Measurements from ENCODE around the gene TAS2R8. TPM values are rescaled to one million over a fixed set of nuclear protein-coding genes. Genes with fewer than 3 reads are reported as not detected.

The TAS2R8 gene
- total RNA-seq, 4 donors from 2014 or later = not detected

DNA sequence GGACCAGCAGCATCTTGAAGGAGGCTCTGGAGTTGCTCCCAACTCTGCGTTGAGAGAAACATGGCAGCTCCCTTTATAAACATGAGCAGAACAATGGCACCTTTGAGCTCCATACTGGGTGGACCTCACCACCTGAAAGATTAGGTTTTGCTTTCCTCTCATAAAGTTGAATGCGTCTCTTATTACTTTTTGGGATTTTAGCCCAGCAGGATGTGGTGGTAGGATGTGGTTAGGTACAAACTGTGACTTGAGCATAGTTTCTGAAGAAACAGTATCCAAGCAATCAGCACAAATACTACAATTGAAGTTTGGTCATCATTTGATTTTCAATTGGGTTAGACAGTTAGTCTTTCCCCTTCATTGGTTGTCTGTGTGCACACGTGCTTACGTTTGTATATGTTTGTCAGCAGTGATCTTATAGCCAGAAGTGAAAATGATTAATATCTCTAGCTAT is 42.4 kb upstream of the TAS2R8 start, which contains the start of gene PRR4:
Gene PRR4, minus strand, starts transcription at position 51 of the 454 bp plus-strand sequence. Its CDS starts 38 bp downstream, at position 13.
- no peaks in the 10 kb centered on the region for H3K27me3 ChIP-seq
- 92 to 93% methylated on average over 4 of the region's 4 CpGs for WGBS, 2 donors
- no peak within 1 kb of the TSS for H3K27ac ChIP-seq
- peaks cover 0 to 5% (median 0%) of the 10 kb centered on the region in 4 donors for H3K4me1 ChIP-seq
- DNase-seq (ENCODE audit: low spot score in 2 of 2) = no peak
- H3K9me3 ChIP-seq = no peaks in the 10 kb centered on the region
- TF ChIP-seq EP300 (IDR thresholded peaks at IDR 0.05) = no peak
- TF ChIP-seq POLR2A (IDR thresholded peaks at IDR 0.05) = no peak
- TF ChIP-seq, protein P1, sequence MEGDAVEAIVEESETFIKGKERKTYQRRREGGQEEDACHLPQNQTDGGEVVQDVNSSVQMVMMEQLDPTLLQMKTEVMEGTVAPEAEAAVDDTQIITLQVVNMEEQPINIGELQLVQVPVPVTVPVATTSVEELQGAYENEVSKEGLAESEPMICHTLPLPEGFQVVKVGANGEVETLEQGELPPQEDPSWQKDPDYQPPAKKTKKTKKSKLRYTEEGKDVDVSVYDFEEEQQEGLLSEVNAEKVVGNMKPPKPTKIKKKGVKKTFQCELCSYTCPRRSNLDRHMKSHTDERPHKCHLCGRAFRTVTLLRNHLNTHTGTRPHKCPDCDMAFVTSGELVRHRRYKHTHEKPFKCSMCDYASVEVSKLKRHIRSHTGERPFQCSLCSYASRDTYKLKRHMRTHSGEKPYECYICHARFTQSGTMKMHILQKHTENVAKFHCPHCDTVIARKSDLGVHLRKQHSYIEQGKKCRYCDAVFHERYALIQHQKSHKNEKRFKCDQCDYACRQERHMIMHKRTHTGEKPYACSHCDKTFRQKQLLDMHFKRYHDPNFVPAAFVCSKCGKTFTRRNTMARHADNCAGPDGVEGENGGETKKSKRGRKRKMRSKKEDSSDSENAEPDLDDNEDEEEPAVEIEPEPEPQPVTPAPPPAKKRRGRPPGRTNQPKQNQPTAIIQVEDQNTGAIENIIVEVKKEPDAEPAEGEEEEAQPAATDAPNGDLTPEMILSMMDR (IDR thresholded peaks at IDR 0.05) = no peak
- H3K4me3 ChIP-seq = no peak within 1 kb of the TSS
- peaks cover 0 to 31% (median 0%) of the 10 kb centered on the region in 3 donors for H3K36me3 ChIP-seq

DNA sequence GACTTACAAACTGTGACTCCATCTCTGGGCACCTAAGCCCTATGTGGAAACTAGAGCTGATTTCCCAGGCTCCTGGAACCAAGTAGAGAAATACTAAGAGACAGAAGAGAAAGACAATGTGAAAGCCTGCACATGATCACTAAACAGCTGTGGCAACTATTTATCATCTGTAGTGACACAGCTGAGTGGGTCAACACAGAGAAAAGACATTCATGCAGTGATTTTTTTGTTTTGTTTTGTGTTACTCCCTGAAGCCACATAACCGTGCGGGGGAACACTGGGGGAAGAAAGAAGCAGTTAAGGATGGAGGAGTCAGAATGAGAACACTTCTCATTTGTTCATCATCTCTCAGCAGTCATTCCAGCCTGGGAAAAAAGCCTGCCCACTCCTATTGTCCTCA is 40.7 kb upstream of the TAS2R8 start:
- no peak for TF ChIP-seq EP300 (IDR thresholded peaks at IDR 0.05)
- TF ChIP-seq, protein P1 (IDR thresholded peaks at IDR 0.05) = no peak
- no peak for TF ChIP-seq POLR2A (IDR thresholded peaks at IDR 0.05)
- Histone ChIP-seq H3K27ac (no peak overlapping the region), H3K36me3 (peaks cover 0 to 45% (median 0%) of the 10 kb centered on the region in 3 donors), H3K4me3 (no peak overlapping the region), H3K9me3 (no peaks in the 10 kb centered on the region), H3K4me1 (peaks cover 0 to 5% (median 0%) of the 10 kb centered on the region in 4 donors), H3K27me3 (no peaks in the 10 kb centered on the region)
- 12 to 18% methylated on average over 2 of the region's 2 CpGs for WGBS, 2 donors
- no peak for DNase-seq (ENCODE audit: low spot score in 2 of 2)

DNA sequence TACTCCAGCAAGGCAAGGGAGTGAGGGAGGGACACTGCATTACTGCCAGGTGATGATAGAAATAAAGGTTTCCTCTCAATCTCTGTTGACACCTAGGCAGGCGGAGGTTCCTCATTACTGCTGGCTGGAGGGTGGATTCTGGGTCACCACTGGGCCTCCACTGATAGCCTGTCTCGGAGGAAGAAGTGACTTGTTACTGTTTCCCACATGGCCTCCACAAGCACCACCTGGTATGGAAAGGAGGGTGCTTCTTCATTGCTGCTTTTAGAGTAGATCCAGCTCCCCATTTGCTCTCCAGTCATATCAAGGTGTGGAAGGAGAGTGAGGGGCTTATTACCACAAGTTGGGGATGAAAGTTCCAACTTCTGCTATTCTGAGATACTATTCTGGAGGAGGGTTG is 35.8 kb upstream of the TAS2R8 start:
- Histone ChIP-seq H3K4me1 (no peaks in the 10 kb centered on the region), H3K9me3 (no peaks in the 10 kb centered on the region), H3K36me3 (peaks cover 0 to 38% (median 0%) of the 10 kb centered on the region in 3 donors), H3K27ac (no peak overlapping the region), H3K27me3 (no peaks in the 10 kb centered on the region), H3K4me3 (no peak overlapping the region)
- 100% methylated on average over 2 of the region's 2 CpGs for WGBS, 2 donors
- no peak for TF ChIP-seq POLR2A (IDR thresholded peaks at IDR 0.05)
- TF ChIP-seq EP300 (IDR thresholded peaks at IDR 0.05) = no peak
- TF ChIP-seq, protein P1 (IDR thresholded peaks at IDR 0.05) = no peak
- DNase-seq (ENCODE audit: low spot score in 2 of 2) = no peak

DNA sequence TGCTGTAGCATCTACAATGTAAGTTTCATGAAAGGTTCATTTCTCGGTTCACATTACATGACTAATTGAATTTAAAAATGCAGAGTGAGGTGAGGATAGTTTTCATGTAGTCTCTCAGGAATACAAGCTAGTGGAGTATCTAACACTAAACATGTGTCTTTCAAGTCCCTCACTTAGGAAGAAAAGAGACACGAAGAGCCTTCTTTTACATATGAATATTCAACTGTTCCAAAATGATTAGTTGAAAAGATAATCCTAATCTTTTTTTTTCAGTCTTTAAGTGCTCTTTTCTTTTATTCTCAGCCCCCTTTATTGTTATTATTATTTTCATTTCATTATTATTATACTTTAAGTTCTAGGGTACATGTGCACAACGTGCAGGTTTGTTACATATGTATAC is 31.4 kb upstream of the TAS2R8 start:
- Histone ChIP-seq H3K27me3 (no peaks in the 10 kb centered on the region), H3K4me3 (no peak overlapping the region), H3K9me3 (peaks cover 0 to 6% (median 0%) of the 10 kb centered on the region in 4 donors), H3K36me3 (peaks cover 0 to 20% (median 0%) of the 10 kb centered on the region in 3 donors), H3K27ac (no peak overlapping the region), H3K4me1 (no peaks in the 10 kb centered on the region)
- TF ChIP-seq EP300 (IDR thresholded peaks at IDR 0.05) (no peak), POLR2A (IDR thresholded peaks at IDR 0.05) (no peak)
- TF ChIP-seq, protein P1 (IDR thresholded peaks at IDR 0.05) = no peak
- no peak for DNase-seq (ENCODE audit: low spot score in 2 of 2)
- WGBS, 2 donors = 82 to 92% methylated on average over 3 of the region's 3 CpGs

DNA sequence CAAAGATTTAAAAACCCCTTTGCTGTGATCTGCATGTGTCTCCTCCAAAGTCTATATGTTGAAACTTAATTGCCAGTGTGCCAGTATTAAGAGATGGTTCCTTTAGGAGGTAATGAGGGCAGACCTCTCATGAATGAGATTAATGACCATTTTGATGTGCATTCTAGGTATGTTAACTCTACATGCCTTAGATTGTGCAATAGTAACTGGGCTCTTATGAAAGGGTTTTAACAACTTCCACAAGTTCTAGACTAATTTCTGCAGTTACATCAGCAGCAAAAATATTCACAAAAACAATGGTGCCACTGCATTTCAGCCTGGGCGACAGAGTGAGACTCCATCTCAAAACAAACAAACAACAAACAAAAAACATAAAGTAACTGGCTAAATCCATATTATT is 22.9 kb upstream of the TAS2R8 start:
- no peak for DNase-seq (ENCODE audit: low spot score in 2 of 2)
- Histone ChIP-seq H3K27ac (no peak overlapping the region), H3K9me3 (no peaks in the 10 kb centered on the region), H3K36me3 (no peaks in the 10 kb centered on the region), H3K4me1 (no peaks in the 10 kb centered on the region), H3K27me3 (no peaks in the 10 kb centered on the region), H3K4me3 (no peak overlapping the region)
- no peak for TF ChIP-seq EP300 (IDR thresholded peaks at IDR 0.05)
- TF ChIP-seq, protein P1 (IDR thresholded peaks at IDR 0.05) = no peak
- no peak for TF ChIP-seq POLR2A (IDR thresholded peaks at IDR 0.05)
- WGBS, 2 donors = 90 to 94% methylated on average over 1 of the region's 1 CpG

Measured in tibial nerve (tissue), 4 donors.